SK-N-SH treated with all-trans-retinoic acid at 6 μM for 48 hours (cell line): ENCODE data around the gene PHF5A.

ENCODE experiments used
- ATAC-seq: fragments of 200-7000 bp; cut with Tn5 transposase; 3 replicates; pipeline ENCODE4 v1.9.1; 2020; ENCODE audit warnings: mild to moderate bottlenecking, moderate library complexity
- ARNTL ChIP-seq: fragments of 450-650 bp; formaldehyde crosslinking; IDR thresholded peaks from 2 replicates; pipeline ENCODE4 v1.5.0; 2020; ENCODE audit warnings: low read depth, mild to moderate bottlenecking, moderate library complexity, borderline replicate concordance
- BACH2 ChIP-seq: fragments of 250-450 bp; sonication (Bioruptor Pico); IDR thresholded peaks from 2 replicates; pipeline ENCODE4 v1.9.0; 2021; ENCODE audit warnings: mild to moderate bottlenecking, borderline replicate concordance
- CSDC2 ChIP-seq: fragments of 250-450 bp; sonication (Bioruptor Pico); IDR thresholded peaks from 2 replicates; pipeline ENCODE4 v1.5.0; 2020; ENCODE audit warnings: mild to moderate bottlenecking, moderate library complexity
- ESRRG ChIP-seq: fragments of 250-450 bp; sonication (Bioruptor Pico); IDR thresholded peaks from 2 replicates; pipeline ENCODE4 v1.6.1; 2021; ENCODE audit warnings: mild to moderate bottlenecking
- GLIS3 ChIP-seq: fragments of 250-450 bp; sonication (Bioruptor Pico); IDR thresholded peaks from 2 replicates; pipeline ENCODE4 v1.5.0; 2020; ENCODE audit warnings: mild to moderate bottlenecking, moderate library complexity
- ISL1 ChIP-seq: fragments of 250-450 bp; sonication (Bioruptor Pico); IDR thresholded peaks from 2 replicates; pipeline ENCODE4 v2.1.2; 2022; ENCODE audit warnings: mild to moderate bottlenecking, moderate library complexity
- OSR1 ChIP-seq: fragments of 250-450 bp; sonication (Bioruptor Pico); IDR thresholded peaks from 2 replicates; pipeline ENCODE4 v1.8.0; 2022; ENCODE audit warnings: moderate library complexity, mild to moderate bottlenecking, inconsistent platforms
- PPARA ChIP-seq: fragments of 250-450 bp; sonication (Bioruptor Pico); IDR thresholded peaks from 2 replicates; pipeline ENCODE4 v1.5.0; 2020; ENCODE audit warnings: mild to moderate bottlenecking, borderline replicate concordance
- RARB ChIP-seq: fragments of 250-450 bp; sonication (Bioruptor Pico); IDR thresholded peaks from 2 replicates; pipeline ENCODE4 v1.8.0; 2021; ENCODE audit warnings: mild to moderate bottlenecking, moderate library complexity
- SNAI2 ChIP-seq: fragments of 250-450 bp; sonication (Bioruptor Pico); IDR thresholded peaks from 2 replicates; pipeline ENCODE4 v1.5.0; 2020; ENCODE audit warnings: mild to moderate bottlenecking, moderate library complexity
- TCF4 ChIP-seq: fragments of 250-450 bp; sonication (Bioruptor Pico); IDR thresholded peaks from 2 replicates; pipeline ENCODE4 v1.8.0; 2021; ENCODE audit warnings: mild to moderate bottlenecking, moderate library complexity, borderline replicate concordance
- TOX ChIP-seq: fragments of 250-450 bp; sonication (Bioruptor Pico); IDR thresholded peaks from 2 replicates; pipeline ENCODE4 v1.8.0; 2021; ENCODE audit warnings: mild to moderate bottlenecking, moderate library complexity, borderline replicate concordance
- ZC3H10 ChIP-seq: fragments of 250-450 bp; sonication (Bioruptor Pico); IDR thresholded peaks from 2 replicates; pipeline ENCODE4 v1.5.1; 2021; ENCODE audit warnings: mild to moderate bottlenecking, moderate library complexity
- ZFP3 ChIP-seq: fragments of 250-450 bp; sonication (Bioruptor Pico); IDR thresholded peaks from 2 replicates; pipeline ENCODE4 v1.5.0; 2020; ENCODE audit warnings: mild to moderate bottlenecking, moderate library complexity
- ZFP30 ChIP-seq: fragments of 450-650 bp; formaldehyde crosslinking; IDR thresholded peaks from 2 replicates; pipeline ENCODE4 v1.5.0; 2022; ENCODE audit warnings: mild to moderate bottlenecking, moderate library complexity
- ZNF565 ChIP-seq: fragments of 450-650 bp; formaldehyde crosslinking; conservative IDR thresholded peaks from 2 replicates; pipeline ENCODE4 v1.5.0; 2020; ENCODE audit warnings: low read depth, mild to moderate bottlenecking, moderate library complexity
- ZNF70 ChIP-seq: fragments of 450-650 bp; formaldehyde crosslinking; IDR thresholded peaks from 2 replicates; pipeline ENCODE4 v1.5.0; 2020; ENCODE audit warnings: mild to moderate bottlenecking, moderate library complexity
- ZNF8 ChIP-seq: fragments of 450-650 bp; formaldehyde crosslinking; IDR thresholded peaks from 2 replicates; pipeline ENCODE4 v1.5.0; 2020; ENCODE audit warnings: mild to moderate bottlenecking, moderate library complexity
- TF ChIP-seq, protein P1 (sequence below): fragments of 250-450 bp; sonication (Bioruptor Pico); IDR thresholded peaks from 2 replicates; pipeline ENCODE4 v1.5.1; 2021; ENCODE audit warnings: mild to moderate bottlenecking, moderate library complexity
- TF ChIP-seq, protein P2 (sequence below): fragments of 250-450 bp; sonication (Bioruptor Pico); IDR thresholded peaks from 2 replicates; pipeline ENCODE4 v1.8.0; 2020; ENCODE audit warnings: mild to moderate bottlenecking, moderate library complexity, borderline replicate concordance
- TF ChIP-seq, protein P3 (sequence below): fragments of 250-450 bp; sonication (Bioruptor Pico); IDR thresholded peaks from 2 replicates; pipeline ENCODE4 v1.5.1; 2020; ENCODE audit warnings: low read depth, mild to moderate bottlenecking, moderate library complexity
- TF ChIP-seq, protein P4 (sequence below): fragments of 250-450 bp; sonication (Bioruptor Pico); IDR thresholded peaks from 2 replicates; pipeline ENCODE4 v1.8.0; 2021; ENCODE audit warnings: low read depth, mild to moderate bottlenecking, moderate library complexity, borderline replicate concordance

PHF5A gene

DNA sequence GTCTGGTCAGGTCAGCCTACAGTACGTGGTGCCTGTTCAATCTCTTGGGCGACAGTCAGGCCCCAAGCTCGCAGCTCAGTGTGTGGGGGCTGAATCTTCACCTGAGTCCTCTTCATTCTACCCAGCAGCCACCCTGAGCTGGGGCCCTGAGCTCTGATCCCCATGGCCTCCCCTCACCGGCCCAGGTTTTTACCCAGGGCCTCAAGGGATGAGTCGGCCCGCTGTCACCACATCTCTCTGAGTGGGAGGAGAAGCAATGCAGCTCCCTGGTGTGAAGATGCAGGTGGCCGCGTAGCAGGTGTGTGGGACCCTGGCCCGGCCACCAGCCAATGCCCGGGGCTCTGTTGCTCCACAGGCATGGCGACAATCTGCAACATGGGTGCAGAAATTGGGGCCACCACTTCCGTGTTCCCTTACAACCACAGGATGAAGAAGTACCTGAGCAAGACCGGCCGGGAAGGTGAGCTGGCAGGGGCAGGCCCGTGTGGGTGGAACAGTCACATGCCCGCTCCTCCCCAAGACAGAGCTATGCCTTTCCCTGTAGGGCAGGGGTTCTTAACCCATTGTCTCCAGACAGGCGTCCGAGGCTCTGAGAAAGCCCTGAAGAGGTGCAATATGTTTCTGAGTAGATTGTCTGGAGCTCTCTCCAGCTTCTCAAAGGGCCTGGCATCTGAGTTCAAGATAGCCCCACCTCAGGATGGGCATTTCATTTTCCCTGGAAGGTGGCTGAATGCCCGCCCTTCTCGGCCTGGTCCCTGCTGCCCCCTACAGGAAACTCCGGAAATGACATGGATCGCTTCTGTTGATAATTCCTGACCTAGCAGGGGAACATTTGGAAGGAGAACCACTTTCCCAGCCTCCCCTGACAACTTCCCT, 48.9 kb upstream of the PHF5A start:
- peak; percentile 35; the same call in 2 of the 3 replicates for ATAC-seq
- TF ChIP-seq, protein P1, sequence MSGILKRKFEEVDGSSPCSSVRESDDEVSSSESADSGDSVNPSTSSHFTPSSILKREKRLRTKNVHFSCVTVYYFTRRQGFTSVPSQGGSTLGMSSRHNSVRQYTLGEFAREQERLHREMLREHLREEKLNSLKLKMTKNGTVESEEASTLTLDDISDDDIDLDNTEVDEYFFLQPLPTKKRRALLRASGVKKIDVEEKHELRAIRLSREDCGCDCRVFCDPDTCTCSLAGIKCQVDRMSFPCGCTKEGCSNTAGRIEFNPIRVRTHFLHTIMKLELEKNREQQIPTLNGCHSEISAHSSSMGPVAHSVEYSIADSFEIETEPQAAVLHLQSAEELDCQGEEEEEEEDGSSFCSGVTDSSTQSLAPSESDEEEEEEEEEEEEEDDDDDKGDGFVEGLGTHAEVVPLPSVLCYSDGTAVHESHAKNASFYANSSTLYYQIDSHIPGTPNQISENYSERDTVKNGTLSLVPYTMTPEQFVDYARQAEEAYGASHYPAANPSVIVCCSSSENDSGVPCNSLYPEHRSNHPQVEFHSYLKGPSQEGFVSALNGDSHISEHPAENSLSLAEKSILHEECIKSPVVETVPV (CRISPR knock-in tag): no peak
- no peak for TF ChIP-seq PPARA
- TF ChIP-seq, protein P2, sequence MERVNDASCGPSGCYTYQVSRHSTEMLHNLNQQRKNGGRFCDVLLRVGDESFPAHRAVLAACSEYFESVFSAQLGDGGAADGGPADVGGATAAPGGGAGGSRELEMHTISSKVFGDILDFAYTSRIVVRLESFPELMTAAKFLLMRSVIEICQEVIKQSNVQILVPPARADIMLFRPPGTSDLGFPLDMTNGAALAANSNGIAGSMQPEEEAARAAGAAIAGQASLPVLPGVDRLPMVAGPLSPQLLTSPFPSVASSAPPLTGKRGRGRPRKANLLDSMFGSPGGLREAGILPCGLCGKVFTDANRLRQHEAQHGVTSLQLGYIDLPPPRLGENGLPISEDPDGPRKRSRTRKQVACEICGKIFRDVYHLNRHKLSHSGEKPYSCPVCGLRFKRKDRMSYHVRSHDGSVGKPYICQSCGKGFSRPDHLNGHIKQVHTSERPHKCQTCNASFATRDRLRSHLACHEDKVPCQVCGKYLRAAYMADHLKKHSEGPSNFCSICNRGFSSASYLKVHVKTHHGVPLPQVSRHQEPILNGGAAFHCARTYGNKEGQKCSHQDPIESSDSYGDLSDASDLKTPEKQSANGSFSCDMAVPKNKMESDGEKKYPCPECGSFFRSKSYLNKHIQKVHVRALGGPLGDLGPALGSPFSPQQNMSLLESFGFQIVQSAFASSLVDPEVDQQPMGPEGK: no peak
- TF ChIP-seq SNAI2: no peak
- no peak for TF ChIP-seq CSDC2 (CRISPR knock-in tag)
- TF ChIP-seq ESRRG: no peak

DNA sequence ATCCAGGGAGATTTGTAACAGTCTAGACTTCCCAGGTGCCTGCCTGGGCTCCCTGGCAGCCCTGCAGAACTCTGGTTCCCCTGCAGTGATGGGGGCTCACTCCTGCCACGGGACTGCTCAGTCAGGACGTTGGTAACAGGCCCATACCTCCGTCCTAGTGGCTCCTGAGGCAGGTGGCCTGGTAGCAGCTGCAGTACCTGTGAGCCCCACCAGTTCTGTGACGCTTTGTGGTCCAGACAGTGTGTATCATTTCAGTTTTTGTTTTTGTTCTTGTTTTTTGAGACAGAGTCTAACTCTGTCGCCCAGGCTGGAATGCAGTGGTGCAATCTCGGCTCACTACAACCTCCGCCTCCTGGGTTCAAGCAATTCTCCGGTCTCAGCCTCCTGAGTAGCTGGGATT, 48.0 kb upstream of the PHF5A start:
- TF ChIP-seq PPARA: no peak
- no peak for TF ChIP-seq ZFP30 (CRISPR knock-in tag)
- no peak for TF ChIP-seq ESRRG
- no peak for TF ChIP-seq SNAI2
- no peak for TF ChIP-seq CSDC2 (CRISPR knock-in tag)
- no peak for TF ChIP-seq ZFP3
- TF ChIP-seq GLIS3 (CRISPR knock-in tag): no peak
- TF ChIP-seq, protein P1 (CRISPR knock-in tag): no peak
- no peak for TF ChIP-seq TOX
- TF ChIP-seq, protein P2: no peak
- no peak for TF ChIP-seq ZC3H10 (CRISPR knock-in tag)
- TF ChIP-seq OSR1 (CRISPR knock-in tag): no peak
- no peak for TF ChIP-seq RARB
- TF ChIP-seq ISL1 (CRISPR knock-in tag): no peak
- TF ChIP-seq ZNF70 (CRISPR knock-in tag): no peak
- TF ChIP-seq, protein P3, sequence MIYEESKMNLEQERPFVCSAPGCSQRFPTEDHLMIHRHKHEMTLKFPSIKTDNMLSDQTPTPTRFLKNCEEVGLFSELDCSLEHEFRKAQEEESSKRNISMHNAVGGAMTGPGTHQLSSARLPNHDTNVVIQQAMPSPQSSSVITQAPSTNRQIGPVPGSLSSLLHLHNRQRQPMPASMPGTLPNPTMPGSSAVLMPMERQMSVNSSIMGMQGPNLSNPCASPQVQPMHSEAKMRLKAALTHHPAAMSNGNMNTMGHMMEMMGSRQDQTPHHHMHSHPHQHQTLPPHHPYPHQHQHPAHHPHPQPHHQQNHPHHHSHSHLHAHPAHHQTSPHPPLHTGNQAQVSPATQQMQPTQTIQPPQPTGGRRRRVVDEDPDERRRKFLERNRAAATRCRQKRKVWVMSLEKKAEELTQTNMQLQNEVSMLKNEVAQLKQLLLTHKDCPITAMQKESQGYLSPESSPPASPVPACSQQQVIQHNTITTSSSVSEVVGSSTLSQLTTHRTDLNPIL (CRISPR knock-in tag): no peak
- no peak for ATAC-seq

DNA sequence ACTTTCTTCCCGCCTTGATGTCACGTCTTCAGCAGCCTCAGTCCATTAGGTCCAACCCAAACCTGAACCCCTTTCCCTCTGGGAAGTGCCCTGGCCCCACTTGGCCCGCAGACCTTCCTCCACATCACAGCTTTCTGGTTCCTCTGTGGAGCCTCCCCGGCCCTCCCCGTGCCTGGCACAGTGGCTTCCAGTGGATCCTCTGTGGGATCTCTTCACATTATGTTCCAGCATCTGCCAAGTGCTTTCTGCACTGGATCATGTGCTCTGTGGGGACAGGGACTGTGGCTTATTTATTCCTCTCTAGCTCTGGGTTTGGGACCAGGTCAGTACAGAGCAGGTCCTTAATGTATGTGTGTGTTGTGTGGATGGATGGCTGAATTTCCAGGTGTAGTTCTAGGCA, 44.9 kb upstream of the PHF5A start:
- no peak for TF ChIP-seq BACH2 (CRISPR knock-in tag)
- no peak for TF ChIP-seq SNAI2
- no peak for TF ChIP-seq ZNF565
- TF ChIP-seq, protein P4, sequence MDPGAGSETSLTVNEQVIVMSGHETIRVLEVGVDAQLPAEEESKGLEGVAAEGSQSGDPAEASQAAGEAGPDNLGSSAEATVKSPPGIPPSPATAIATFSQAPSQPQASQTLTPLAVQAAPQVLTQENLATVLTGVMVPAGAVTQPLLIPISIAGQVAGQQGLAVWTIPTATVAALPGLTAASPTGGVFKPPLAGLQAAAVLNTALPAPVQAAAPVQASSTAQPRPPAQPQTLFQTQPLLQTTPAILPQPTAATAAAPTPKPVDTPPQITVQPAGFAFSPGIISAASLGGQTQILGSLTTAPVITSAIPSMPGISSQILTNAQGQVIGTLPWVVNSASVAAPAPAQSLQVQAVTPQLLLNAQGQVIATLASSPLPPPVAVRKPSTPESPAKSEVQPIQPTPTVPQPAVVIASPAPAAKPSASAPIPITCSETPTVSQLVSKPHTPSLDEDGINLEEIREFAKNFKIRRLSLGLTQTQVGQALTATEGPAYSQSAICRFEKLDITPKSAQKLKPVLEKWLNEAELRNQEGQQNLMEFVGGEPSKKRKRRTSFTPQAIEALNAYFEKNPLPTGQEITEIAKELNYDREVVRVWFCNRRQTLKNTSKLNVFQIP (CRISPR knock-in tag): no peak
- TF ChIP-seq, protein P2: no peak
- TF ChIP-seq PPARA: no peak
- TF ChIP-seq ZNF8: no peak
- TF ChIP-seq GLIS3 (CRISPR knock-in tag): no peak
- no peak for TF ChIP-seq ZFP30 (CRISPR knock-in tag)
- TF ChIP-seq TOX: no peak
- no peak for TF ChIP-seq TCF4
- no peak for TF ChIP-seq ZC3H10 (CRISPR knock-in tag)
- no peak for TF ChIP-seq ISL1 (CRISPR knock-in tag)
- TF ChIP-seq ZNF70 (CRISPR knock-in tag): no peak
- TF ChIP-seq ZFP3: no peak
- TF ChIP-seq ARNTL (CRISPR knock-in tag): no peak
- TF ChIP-seq OSR1 (CRISPR knock-in tag): no peak
- no peak for ATAC-seq
